Testis (tissue), 2 donors: Measurements from ENCODE around the gene AAK1.

Source experiments
- CTCF ChIP-seq, 3 experiments: fragments of 450-650 bp in 2 of 3; fragments of 200-600 bp in 1 of 3; sonication (generic) in 1 of 3; IDR thresholded peaks; one replicate each; pipeline ENCODE4 v1.5.1; 2016 to 2019; ENCODE audit warnings: antibody characterized with exemption in 3 of 3, mild to moderate bottlenecking in 2 of 3, moderate library complexity in 1 of 3
- POLR2A ChIP-seq: fragments of 450-650 bp; IDR thresholded peaks from one replicate; pipeline ENCODE4 v1.6.1; 2017; ENCODE audit warnings: antibody characterized with exemption, mild to moderate bottlenecking, moderate library complexity

DNA sequence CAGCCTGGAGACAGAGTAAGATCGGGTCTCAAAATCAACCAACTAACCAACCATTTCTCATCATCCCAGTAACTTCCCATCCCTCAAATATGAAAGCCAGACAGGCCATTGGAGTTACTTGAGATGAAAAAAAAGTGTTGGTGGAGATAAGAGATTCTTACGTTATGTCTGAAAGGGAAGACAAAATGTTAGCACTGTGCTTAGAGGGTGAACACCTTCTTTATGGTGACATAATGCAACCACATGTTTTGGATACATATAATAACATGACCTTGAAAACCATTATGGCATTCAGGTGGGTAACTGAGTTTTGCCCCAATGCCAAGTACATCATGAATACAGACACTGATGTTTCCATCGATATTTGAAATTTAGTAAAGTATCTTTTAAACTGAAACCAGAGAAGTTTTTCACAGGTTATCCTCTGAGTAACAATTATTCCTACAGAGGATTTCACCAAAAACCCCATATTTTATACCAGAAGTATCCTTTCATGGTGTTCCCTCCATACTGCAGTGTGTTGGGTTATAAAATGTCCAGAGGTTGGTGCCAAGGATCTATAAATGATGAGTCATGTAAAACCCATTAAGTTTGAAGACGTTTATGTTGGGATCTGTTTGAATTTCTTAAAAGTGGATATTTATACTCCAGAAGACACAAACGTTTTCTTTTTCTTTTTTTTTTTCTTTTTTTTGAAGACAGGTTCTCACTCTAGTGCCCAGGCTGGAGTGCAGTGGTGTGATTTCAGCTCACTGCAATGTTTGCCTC lies 45.5 kb downstream of the AAK1 start:
- no peak for TF ChIP-seq CTCF (IDR thresholded peaks at IDR 0.05)
- no peak for TF ChIP-seq POLR2A
